ENCODE data around the gene ARHGAP33. TPM values are rescaled to one million over a fixed set of nuclear protein-coding genes. Genes with fewer than 3 reads are reported as not detected.

The ARHGAP33 gene
- total and polyA plus RNA-seq, 2 of the 4 experiments (the other 2 are of a cell fraction): 0.72 to 11.9 TPM

- POLR2A ChIA-PET (ENCODE audit: unreplicated experiment): no interaction called here
- H2BK20ac ChIP-seq (ENCODE audit: low read depth, low read length): no peak overlapping the region
- H4K8ac ChIP-seq (ENCODE audit: low read depth in 2 of 2, low read length in 2 of 2): no peak overlapping the region
- no peaks in the 10 kb centered on the region for H3K79me1 ChIP-seq (ENCODE audit: low read depth in 1 of 2, low read length in 2 of 2)
- H2AFZ ChIP-seq (replicated peaks; ENCODE audit: low read length, poor library complexity): no peak overlapping the region
- no peak overlapping the region for H2BK120ac ChIP-seq (ENCODE audit: low read depth, low read length)
- dilution Hi-C loops (cut with HindIII; ENCODE audit: low sequenced_read_pairs, unreplicated experiment): no loop called here
- BruUV-seq (replicated peaks): no TSS peak
- no peak overlapping the region for H3K4me2 ChIP-seq (ENCODE audit: low read depth, low read length)
- no peak overlapping the region for H3K14ac ChIP-seq (replicated peaks; ENCODE audit: low read depth, low read length)
- no peak overlapping the region for H2AK5ac ChIP-seq (ENCODE audit: low read depth, low read length)
- intact Hi-C loops (cut with micrococcal nuclease): no loop called here
- peaks cover 27% of the 10 kb centered on the region for H3K27me3 ChIP-seq (ENCODE audit: control insufficient read depth, insufficient read depth, low read length)
- H3K4me3 ChIP-seq (ENCODE audit: insufficient read depth, low read depth, low read length): no peak overlapping the region
- H2BK15ac ChIP-seq (ENCODE audit: low read depth, low read length): no peak overlapping the region
- H4K5ac ChIP-seq (ENCODE audit: low read depth, low read length): no peak overlapping the region
- H2AK9ac ChIP-seq (replicated peaks; ENCODE audit: low read depth, low read length, poor library complexity): no peak overlapping the region
- no peak overlapping the region for H3K23ac ChIP-seq (ENCODE audit: low read depth, low read length)
- WGBS, 2 experiments (ENCODE audit: extremely low coverage in 2 of 2, insufficient read length in 1 of 2): 83% methylated on average over 4 of the region's 7 CpGs; no CpG with 5 or more reads in 1 of the 2 experiments
- no peak overlapping the region for H3K18ac ChIP-seq (ENCODE audit: low read depth, low read length)
- H3K9me3 ChIP-seq (ENCODE audit: control insufficient read depth, insufficient read depth, low read length): no peaks in the 10 kb centered on the region
- H3K9me1 ChIP-seq (ENCODE audit: insufficient read depth, low read length): no peaks in the 10 kb centered on the region
- DNase-seq: no peak
- H3K27ac ChIP-seq (ENCODE audit: insufficient read depth, low read length): no peak overlapping the region
- H2BK5ac ChIP-seq (ENCODE audit: low read depth, low read length, poor library complexity, severe bottlenecking): no peak overlapping the region
- H4K91ac ChIP-seq (ENCODE audit: insufficient read depth, low read depth, low read length): no peak overlapping the region
- H3K36me3 ChIP-seq (ENCODE audit: control insufficient read depth, insufficient read depth, low read length): no peaks in the 10 kb centered on the region
- H4K20me1 ChIP-seq (ENCODE audit: insufficient read depth, low read length): no peaks in the 10 kb centered on the region
- H3K4me1 ChIP-seq (ENCODE audit: control insufficient read depth, insufficient read depth, low read length): no peaks in the 10 kb centered on the region
- TF ChIP-seq CHD1 (IDR thresholded peaks at IDR 0.05; ENCODE audit: low read depth, low read length) (no peak), CTCF (conservative IDR thresholded peaks at IDR 0.05; ENCODE audit: low read depth, low read length) (no peak), MAFK (IDR thresholded peaks at IDR 0.05; ENCODE audit: low read depth, low read length) (no peak), FOS (IDR thresholded peaks at IDR 0.05; ENCODE audit: low read depth, low read length) (no peak), RAD21 (IDR thresholded peaks at IDR 0.05; ENCODE audit: low read length) (no peak), RFX5 (IDR thresholded peaks at IDR 0.05; ENCODE audit: low read depth, low read length) (no peak), MXI1 (IDR thresholded peaks at IDR 0.05; ENCODE audit: borderline replicate concordance, low read depth, low read length) (no peak), ELK1 (IDR thresholded peaks at IDR 0.05; ENCODE audit: borderline replicate concordance, low read depth, low read length) (no peak), CEBPB (IDR thresholded peaks at IDR 0.05; ENCODE audit: low read depth, low read length) (no peak), MAZ (IDR thresholded peaks at IDR 0.05; ENCODE audit: borderline replicate concordance, low read depth, low read length) (no peak), NFE2L2 (IDR thresholded peaks at IDR 0.05; ENCODE audit: low read depth, low read length) (no peak), SMC3 (IDR thresholded peaks at IDR 0.05; ENCODE audit: low read depth, low read length) (no peak), USF2 (IDR thresholded peaks at IDR 0.05; ENCODE audit: low read depth, low read length) (no peak), POLR2A (IDR thresholded peaks at IDR 0.05; ENCODE audit: low read depth, low read length) (no peak), RCOR1 (IDR thresholded peaks at IDR 0.05; ENCODE audit: insufficient replicate concordance, low read length) (no peak), BHLHE40 (IDR thresholded peaks at IDR 0.05; ENCODE audit: low read depth, low read length) (no peak)
- no peak for ATAC-seq (ENCODE audit: low read depth)
- no peak overlapping the region for H3K9ac ChIP-seq (ENCODE audit: low read depth, low read length)
- H3K56ac ChIP-seq (ENCODE audit: extremely low read depth, insufficient read depth, low read length): no peak overlapping the region
- no peak overlapping the region for H3K4ac ChIP-seq (ENCODE audit: low read depth, low read length)
- in situ Hi-C loops (cut with MboI; ENCODE audit: low sequenced_read_pairs): no loop called here
- CTCF ChIA-PET: no interaction called here
Measured at GRCh38 chr19:35793381-35794165, 18.2 kb downstream of the ARHGAP33 start.

Data from IMR-90 (cell line).